HepG2 (cell line): ENCODE data around the gene ENTPD5. TPM values are rescaled to one million over a fixed set of nuclear protein-coding genes. Genes with fewer than 3 reads are reported as not detected.
A peak's percentile ranks its signal among the peaks of the same experiment; 100 is the strongest.

Experiments used
- HBP1 ChIP-seq: IDR thresholded peaks from 2 replicates; pipeline ENCODE4 v1.6.1; 2016; ENCODE audit warnings: low read depth, control low read depth
- IKZF1 ChIP-seq: fragments of 450-650 bp; IDR thresholded peaks from 2 replicates; pipeline ENCODE4 v1.7.1; 2016
- MBD4 ChIP-seq: IDR thresholded peaks from 2 replicates; pipeline ENCODE4 v1.6.1; 2012; ENCODE audit warnings: low read length, inconsistent platforms, borderline replicate concordance
- PHF20 ChIP-seq: sonication (generic); formaldehyde crosslinking; IDR thresholded peaks from 2 replicates; pipeline ENCODE4 v1.5.0; 2020; ENCODE audit warnings: mild to moderate bottlenecking, missing genetic modification reagents
- PITX1 ChIP-seq: sonication (generic); formaldehyde crosslinking; IDR thresholded peaks from 2 replicates; pipeline ENCODE4 v1.5.1; 2020; ENCODE audit warnings: mild to moderate bottlenecking, missing genetic modification reagents
- PRDM4 ChIP-seq: sonication (generic); formaldehyde crosslinking; IDR thresholded peaks from 2 replicates; pipeline ENCODE4 v1.9.0; 2021; ENCODE audit warnings: missing genetic modification reagents, borderline replicate concordance
- SKIL ChIP-seq: sonication (generic); formaldehyde crosslinking; IDR thresholded peaks from 2 replicates; pipeline ENCODE4 v1.8.0; 2022; ENCODE audit warnings: missing genetic modification reagents, mild to moderate bottlenecking, moderate library complexity, borderline replicate concordance
- SPEN ChIP-seq: sonication (generic); formaldehyde crosslinking; IDR thresholded peaks from 2 replicates; pipeline ENCODE4 v1.5.1; 2020; ENCODE audit warnings: low read depth, mild to moderate bottlenecking, missing genetic modification reagents
- THYN1 ChIP-seq: sonication (generic); formaldehyde crosslinking; IDR thresholded peaks from 2 replicates; pipeline ENCODE4 v1.8.1; 2023; ENCODE audit warnings: low read depth, mild to moderate bottlenecking, moderate library complexity, missing genetic modification reagents, borderline replicate concordance
- TRIM22 ChIP-seq: fragments of 450-650 bp; IDR thresholded peaks from 2 replicates; pipeline ENCODE4 v1.6.1; 2017
- ZFAT ChIP-seq: sonication (generic); formaldehyde crosslinking; conservative IDR thresholded peaks from 2 replicates; pipeline ENCODE4 v1.8.1; 2023; ENCODE audit warnings: missing genetic modification reagents, inconsistent platforms
- ZFP1 ChIP-seq: IDR thresholded peaks from 2 replicates; pipeline ENCODE4 v1.6.1; 2016
- ZHX1 ChIP-seq: sonication (generic); formaldehyde crosslinking; IDR thresholded peaks from 2 replicates; pipeline ENCODE4 v1.8.1; 2022; ENCODE audit warnings: low read depth, mild to moderate bottlenecking, missing genetic modification reagents
- ZNF235 ChIP-seq: sonication (generic); formaldehyde crosslinking; IDR thresholded peaks from 2 replicates; pipeline ENCODE4 v1.8.1; 2023; ENCODE audit warnings: mild to moderate bottlenecking, missing genetic modification reagents, borderline replicate concordance
- ZNF253 ChIP-seq: sonication (generic); formaldehyde crosslinking; IDR thresholded peaks from 2 replicates; pipeline ENCODE4 v1.8.0; 2022; ENCODE audit warnings: mild to moderate bottlenecking, missing genetic modification reagents, borderline replicate concordance
- ZNF432 ChIP-seq: sonication (generic); formaldehyde crosslinking; IDR thresholded peaks from 2 replicates; pipeline ENCODE4 v1.5.0; 2020; ENCODE audit warnings: missing genetic modification reagents, mild to moderate bottlenecking, borderline replicate concordance
- ZNF567 ChIP-seq: sonication (generic); formaldehyde crosslinking; IDR thresholded peaks from 2 replicates; pipeline ENCODE4 v1.8.1; 2023; ENCODE audit warnings: mild to moderate bottlenecking, missing genetic modification reagents, borderline replicate concordance
- ZNF737 ChIP-seq: sonication (generic); formaldehyde crosslinking; IDR thresholded peaks from 2 replicates; pipeline ENCODE4 v1.5.0; 2020; ENCODE audit warnings: missing genetic modification reagents, mild to moderate bottlenecking, borderline replicate concordance
- polyA plus RNA-seq, 8 experiments: library from polyadenylated mRNA; depleted of rRNA in 3 of 8; stranded (reverse) in 7 of 8; unstranded in 1 of 8; fragments of >200 nt; fragmentation: Illumina TruSeq in 4 of 8; extraction: Trizol in 4 of 8; gene quantifications; 2 replicates each; pipeline versions ENCODE4 v1.2.1 to v1.2.3, GENCODE V29; 2011 to 2016; ENCODE audit warnings: low read depth in 4 of 8, missing spikeins in 1 of 8, mixed read lengths in 1 of 8; ENCODE audit not compliant: insufficient read depth in 1 of 8
- total RNA-seq, 5 experiments: library from RNA; depleted of rRNA; stranded (reverse); fragments of >200 nt; fragmentation: Illumina TruSeq; extraction: Trizol; gene quantifications; 2 replicates each; pipeline ENCODE4 v1.2.3, GENCODE V29; 2016; ENCODE audit warnings: low read depth in 1 of 5

The ENTPD5 gene
- total and polyA plus RNA-seq, 2 of the 13 experiments (the other 11 are each of a cell fraction or from before 2014, with no cell fraction given) = 33.8 to 43.3 TPM

- TF ChIP-seq PRDM4 (CRISPR knock-in tag) (no peak), IKZF1 (no peak), ZFAT (CRISPR knock-in tag) (no peak), TRIM22 (no peak), SKIL (CRISPR knock-in tag) (no peak), ZNF567 (CRISPR knock-in tag) (no peak), ZNF432 (CRISPR knock-in tag) (no peak), MBD4 (no peak), ZNF737 (CRISPR knock-in tag) (no peak), ZNF235 (peak; percentile 80), PHF20 (CRISPR knock-in tag) (peak; percentile 65), ZFP1 (0 out of 2 replicates have a peak, but pooled peaks have one; percentile 17), PITX1 (CRISPR knock-in tag) (no peak), SPEN (peak; percentile 41; the same call in 1 of the 2 replicates), ZHX1 (CRISPR knock-in tag) (no peak), ZNF253 (CRISPR knock-in tag) (0 out of 2 replicates have a peak, but pooled peaks have one; percentile 55), HBP1 (peak; percentile 68; the same call in 1 of the 2 replicates), THYN1 (CRISPR knock-in tag) (no peak)
Observed at GRCh38 chr14:74018586-74019407, at the start of gene ENTPD5, which contains the start of gene BBOF1 (continued).
